GM18868 (cell line): Measurements from ENCODE around the gene TENT4A.

Source experiments
- ATAC-seq: cut with Tn5 transposase; IDR thresholded peaks from one replicate; pipeline ENCODE4 v1.9.1; 2021; ENCODE audit warnings: mild to moderate bottlenecking, moderate library complexity; ENCODE audit not compliant: unreplicated experiment

The TENT4A gene

GRCh38 chr5:6731465-6732237 is 18.4 kb downstream of the TENT4A start:
- ATAC-seq: no peak

- no peak for ATAC-seq
These were observed 19.6 kb downstream of the TENT4A start for GRCh38 chr5:6732634-6733410.

- no peak for ATAC-seq
These were observed 20.4 kb downstream of the TENT4A start for GRCh38 chr5:6733411-6734242.

GRCh38 chr5:6734243-6734700 is 21.0 kb downstream of the TENT4A start:
- ATAC-seq: no peak

DNA sequence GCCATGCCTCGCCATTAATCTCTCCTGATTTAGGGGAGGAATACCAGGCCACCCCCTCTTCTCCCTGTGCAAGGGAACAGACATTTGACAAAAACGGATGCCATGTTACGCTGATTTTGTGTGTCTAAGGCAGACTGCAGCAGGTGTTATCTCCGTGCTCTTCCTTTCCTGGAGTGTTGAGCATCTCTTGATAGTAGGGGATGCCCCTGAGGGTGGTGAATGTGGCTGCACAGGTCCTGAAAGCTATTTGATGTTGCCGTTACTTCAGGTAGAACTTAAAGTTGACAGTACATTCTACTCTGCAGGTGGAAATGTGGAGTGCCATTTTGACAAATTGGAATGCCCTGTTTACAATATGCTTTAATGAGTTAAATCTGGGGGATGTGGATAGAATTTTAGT is 21.5 kb downstream of the TENT4A start:
- ATAC-seq: peak; percentile 43

DNA sequence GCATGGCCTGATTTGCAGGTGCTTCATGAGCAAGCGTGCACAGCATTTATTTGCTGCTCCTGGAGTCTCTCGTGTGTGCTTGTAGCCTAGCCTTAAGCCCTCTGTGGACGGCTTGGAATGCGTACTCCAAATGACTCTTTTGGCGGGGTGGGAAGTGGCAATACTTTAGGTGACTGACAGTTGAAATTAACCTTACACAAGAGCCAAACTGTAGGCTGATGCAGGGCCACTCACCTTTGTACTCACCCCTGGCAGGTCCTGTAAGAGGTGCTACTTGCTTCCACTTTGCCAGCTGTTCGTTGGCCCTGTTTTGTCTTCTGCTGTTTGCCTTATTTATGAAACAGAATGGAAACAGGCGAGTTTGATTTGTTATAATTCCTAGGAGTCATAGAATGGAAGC is 22.9 kb downstream of the TENT4A start:
- ATAC-seq: no peak

GRCh38 chr5:6736524-6737042 is 23.4 kb downstream of the TENT4A start:
- no peak for ATAC-seq

GRCh38 chr5:6737043-6737941 is 24.1 kb downstream of the TENT4A start:
- ATAC-seq: peak; percentile 84

DNA sequence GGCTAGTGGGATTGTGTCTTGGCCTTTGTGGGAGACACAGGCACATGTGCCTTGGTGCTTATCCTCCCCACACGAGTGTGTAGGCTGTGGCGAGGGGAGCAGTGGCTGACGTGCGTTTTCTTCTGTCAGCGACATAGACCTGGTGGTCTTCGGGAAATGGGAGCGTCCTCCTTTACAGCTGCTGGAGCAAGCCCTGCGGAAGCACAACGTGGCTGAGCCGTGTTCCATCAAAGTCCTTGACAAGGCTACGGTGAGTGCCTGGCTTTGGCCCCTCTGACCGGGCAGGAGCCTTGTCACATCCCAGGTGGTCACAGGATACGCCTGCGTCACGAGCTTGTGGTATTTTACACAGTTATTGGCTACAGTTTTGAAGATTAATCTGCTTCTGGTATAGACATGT is 26.4 kb downstream of the TENT4A start:
- ATAC-seq: no peak

DNA sequence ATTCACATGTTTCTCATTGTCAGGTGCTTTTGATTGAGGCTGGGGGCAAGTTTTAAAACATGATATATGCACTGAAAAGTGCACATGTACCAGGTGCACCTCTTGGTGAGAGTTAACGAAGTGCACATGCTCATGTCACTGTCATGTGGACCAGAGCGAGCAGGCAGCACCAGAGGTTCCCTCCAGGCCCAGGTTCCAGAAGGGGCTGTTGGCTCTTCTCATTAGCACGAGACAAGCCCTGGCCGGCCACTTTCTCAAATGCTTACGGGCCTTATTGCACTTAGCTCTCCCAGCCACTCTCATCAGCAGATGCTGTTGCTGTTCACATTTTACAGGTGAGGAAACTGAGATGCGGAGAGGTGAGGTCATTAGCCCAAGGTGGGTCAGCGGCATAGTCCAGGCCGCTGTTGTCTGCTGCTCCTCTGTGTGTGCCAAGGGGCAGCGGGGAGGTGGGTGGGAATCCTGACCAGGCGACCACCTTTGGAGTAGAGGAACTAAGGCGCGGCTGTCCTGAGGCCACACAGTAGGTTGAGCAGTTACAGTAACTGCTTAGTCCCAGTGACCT is 27.4 kb downstream of the TENT4A start:
- ATAC-seq: no peak

DNA sequence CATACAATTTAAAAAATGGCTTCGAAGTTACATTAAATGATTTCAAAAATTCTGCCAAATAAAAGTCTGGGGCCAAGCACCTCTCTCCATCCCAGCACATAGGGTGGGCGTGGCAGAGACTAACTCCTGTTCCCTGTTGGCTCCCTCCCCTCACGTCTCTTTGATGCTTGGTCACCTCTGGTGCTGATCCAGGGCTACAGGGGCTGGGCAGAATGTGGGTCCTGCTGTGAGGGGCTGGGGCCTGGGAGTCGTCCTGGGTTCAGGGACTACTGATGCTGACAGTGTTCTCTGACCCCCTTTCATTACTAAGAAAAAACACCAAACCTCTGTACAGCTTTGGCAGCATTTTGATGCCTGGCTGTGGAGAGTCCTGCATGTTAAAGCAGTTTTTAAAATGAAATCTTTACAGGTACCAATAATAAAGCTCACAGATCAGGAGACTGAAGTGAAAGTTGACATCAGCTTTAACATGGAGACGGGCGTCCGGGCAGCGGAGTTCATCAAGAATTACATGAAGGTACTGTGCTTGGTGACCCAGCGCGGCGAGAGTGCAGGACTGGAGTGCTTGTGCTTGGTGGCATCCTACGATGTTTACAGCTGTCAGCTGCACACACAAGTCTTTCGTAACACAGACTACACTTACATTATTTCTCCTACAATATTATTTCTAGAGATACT is 29.0 kb downstream of the TENT4A start:
- no peak for ATAC-seq

DNA sequence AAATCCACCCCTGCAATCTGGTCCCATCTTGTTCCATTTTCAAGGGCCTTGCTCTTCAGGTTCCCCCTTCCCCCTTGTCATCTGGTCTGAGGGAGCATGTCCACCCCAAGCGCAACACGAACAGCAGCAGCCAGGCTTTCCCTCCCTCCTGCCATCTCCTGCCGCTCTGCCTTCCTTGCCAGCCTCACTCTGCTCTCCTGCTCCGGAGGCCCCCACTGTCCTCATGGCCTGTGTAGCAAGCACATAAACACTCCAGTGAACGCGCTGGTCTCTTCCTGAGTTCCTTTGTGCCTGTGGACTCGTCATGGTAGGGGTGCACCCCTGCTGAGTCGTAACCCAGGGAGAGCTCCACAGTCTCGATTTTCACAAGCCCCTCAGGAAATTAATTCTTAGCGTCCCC is 29.9 kb downstream of the TENT4A start:
- no peak for ATAC-seq

DNA sequence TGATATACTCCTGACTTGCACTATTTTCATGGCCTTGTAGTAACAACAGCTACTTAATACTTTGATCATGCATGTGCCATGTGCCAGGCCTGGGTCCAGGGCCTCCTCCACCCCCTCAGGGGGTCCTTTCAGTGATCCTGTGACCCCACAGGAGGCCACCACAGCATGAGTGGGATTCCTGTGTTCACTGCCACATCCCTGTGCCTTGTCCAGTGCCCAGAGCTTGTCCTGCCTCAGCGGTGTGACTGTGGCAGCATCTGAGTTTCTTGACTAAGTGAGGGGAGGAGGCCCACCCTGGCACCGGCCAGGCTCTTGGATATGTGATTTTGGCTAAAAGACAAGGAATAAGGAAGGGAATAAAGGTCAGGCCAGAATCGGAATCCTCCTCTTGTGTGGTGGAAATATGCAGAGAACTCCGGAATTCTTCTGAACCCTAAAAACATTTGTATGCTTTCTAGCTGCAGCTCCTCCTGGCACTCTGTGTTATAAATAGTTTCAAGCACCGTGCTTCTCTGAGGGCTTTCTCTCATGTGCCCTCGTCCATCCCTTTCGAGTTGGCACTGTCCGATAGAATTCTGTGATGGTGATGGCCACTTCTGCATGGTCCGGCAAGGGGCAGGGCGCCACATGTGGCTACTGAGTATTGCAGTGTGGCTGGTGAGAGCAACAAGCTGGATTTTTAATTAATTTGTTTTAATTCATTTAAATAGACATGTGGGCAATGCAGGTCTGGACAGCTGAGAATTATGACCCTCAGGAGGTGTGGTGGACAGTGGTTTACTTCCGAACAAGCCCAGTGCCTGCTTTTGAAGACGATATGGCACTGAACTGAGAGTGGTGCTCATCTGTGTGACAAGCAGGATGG is 31.8 kb downstream of the TENT4A start:
- no peak for ATAC-seq

- ATAC-seq: peak; percentile 93
These were observed 32.5 kb downstream of the TENT4A start for GRCh38 chr5:6745706-6746222.

DNA sequence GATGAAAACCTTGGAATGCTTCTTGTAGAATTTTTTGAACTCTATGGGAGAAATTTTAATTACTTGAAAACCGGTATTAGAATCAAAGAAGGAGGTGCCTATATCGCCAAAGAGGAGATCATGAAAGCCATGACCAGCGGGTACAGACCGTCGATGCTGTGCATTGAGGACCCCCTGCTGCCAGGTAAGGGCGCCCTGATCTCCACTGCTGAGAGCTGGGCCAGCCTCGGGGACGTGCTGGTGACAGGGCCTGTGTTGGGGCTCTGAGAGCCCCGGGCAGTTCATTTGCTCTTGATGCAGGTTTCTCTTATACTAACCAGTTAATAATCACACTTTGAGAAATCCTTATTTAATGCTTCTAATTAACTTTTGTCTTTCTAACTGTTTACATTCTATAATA is 33.0 kb downstream of the TENT4A start:
- no peak for ATAC-seq

DNA sequence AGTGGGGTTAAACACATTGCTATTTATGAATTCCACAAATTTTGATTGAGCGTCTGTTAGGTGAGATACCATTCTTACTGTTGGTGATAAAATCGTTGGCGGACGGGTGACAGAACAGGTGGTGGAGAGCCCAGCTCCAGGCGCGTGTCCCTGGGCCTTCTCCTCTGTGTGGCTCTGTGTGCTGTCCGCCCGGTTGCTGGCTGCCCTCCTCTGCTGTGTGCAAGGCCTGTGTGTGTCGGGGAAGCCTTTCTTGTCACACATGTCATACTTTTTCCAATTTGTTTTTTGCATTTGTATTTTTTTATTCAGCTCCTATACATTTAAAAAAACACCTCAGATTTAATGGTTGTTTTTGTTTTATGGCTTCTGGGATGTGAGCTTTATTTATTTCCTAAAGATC is 33.9 kb downstream of the TENT4A start:
- ATAC-seq: no peak

- no peak for ATAC-seq
These were observed 34.9 kb downstream of the TENT4A start for GRCh38 chr5:6748142-6748541.
